GM12865 (cell line): ENCODE results near the gene HSDL2.
"Not testable (repeated sequence)": the region's sequence is repeated elsewhere in the genome, so short reads cannot be mapped to it uniquely, and the experiment has no call there.

Experiments
- DNase-seq: peaks from one replicate; pipeline ENCODE4 v3.0.0; 2010; ENCODE audit warnings: low read depth
- H3K4me3 ChIP-seq: 2 replicates; pipeline ENCODE4 v1.5.1; 2011; ENCODE audit warnings: mild to moderate bottlenecking, low read depth, low read length, control low read depth
- TF ChIP-seq, protein P1 (sequence below): IDR thresholded peaks from 2 replicates; pipeline ENCODE4 v1.5.1; 2011; ENCODE audit warnings: low read length, control low read depth, low read depth, inconsistent platforms; ENCODE audit not compliant: insufficient read depth; ENCODE audit errors: missing control alignments

HSDL2 gene

GRCh38 chr9:112505086-112505485, 125.2 kb downstream of the HSDL2 start:
- DNase-seq = no peak
- H3K4me3 ChIP-seq = no peak overlapping the region
- TF ChIP-seq, protein P1, sequence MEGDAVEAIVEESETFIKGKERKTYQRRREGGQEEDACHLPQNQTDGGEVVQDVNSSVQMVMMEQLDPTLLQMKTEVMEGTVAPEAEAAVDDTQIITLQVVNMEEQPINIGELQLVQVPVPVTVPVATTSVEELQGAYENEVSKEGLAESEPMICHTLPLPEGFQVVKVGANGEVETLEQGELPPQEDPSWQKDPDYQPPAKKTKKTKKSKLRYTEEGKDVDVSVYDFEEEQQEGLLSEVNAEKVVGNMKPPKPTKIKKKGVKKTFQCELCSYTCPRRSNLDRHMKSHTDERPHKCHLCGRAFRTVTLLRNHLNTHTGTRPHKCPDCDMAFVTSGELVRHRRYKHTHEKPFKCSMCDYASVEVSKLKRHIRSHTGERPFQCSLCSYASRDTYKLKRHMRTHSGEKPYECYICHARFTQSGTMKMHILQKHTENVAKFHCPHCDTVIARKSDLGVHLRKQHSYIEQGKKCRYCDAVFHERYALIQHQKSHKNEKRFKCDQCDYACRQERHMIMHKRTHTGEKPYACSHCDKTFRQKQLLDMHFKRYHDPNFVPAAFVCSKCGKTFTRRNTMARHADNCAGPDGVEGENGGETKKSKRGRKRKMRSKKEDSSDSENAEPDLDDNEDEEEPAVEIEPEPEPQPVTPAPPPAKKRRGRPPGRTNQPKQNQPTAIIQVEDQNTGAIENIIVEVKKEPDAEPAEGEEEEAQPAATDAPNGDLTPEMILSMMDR = no peak

- no peak overlapping the region for H3K4me3 ChIP-seq
- TF ChIP-seq, protein P1 = no peak
- no peak for DNase-seq
Measured at GRCh38 chr9:112505607-112506006, 125.7 kb downstream of the HSDL2 start.

- DNase-seq = no peak
- no peak overlapping the region for H3K4me3 ChIP-seq
- TF ChIP-seq, protein P1 = no peak
Measured at GRCh38 chr9:112506571-112506970, 126.7 kb downstream of the HSDL2 start.

GRCh38 chr9:112507001-112507680, 127.2 kb downstream of the HSDL2 start:
- TF ChIP-seq, protein P1 = no peak
- no peak for DNase-seq
- H3K4me3 ChIP-seq = no peak overlapping the region

DNA sequence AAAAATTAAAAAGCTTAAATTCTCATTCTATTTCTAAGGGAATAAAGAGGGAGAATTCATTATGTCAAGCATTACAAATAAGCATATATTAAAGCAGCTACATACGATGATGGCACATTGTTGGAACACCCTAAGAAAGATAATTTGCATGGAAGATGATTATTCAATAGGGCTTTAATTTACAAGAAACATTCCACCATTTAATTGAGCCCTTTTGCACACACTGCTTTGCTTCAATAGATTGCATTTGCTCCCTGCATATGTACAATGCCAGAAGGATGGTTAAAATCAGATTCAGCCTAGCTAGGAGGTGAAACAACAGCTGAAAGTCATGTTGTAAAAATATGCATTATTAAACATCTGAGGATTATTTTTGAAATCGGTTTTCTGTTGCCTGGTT, 128.5 kb downstream of the HSDL2 start:
- H3K4me3 ChIP-seq = no peak overlapping the region
- TF ChIP-seq, protein P1 = no peak
- no peak for DNase-seq

DNA sequence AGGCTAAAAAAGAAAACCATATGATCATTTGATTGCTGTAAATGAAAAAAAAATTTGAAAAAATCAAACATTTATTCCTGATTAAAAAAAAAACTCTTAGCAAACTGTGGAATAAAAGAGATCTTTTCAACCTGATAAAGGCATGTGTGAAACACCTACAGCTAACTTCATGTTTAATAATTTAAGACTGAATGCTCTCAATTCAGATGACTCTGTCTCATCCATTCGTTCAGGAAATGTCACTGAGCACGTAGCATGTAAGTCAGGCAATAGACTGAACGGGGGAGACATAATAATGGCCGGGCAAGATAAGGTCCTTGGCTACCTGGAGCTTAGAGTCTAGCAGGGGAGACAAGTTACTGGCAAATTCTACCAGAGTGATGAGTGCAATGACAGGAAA, 132.5 kb downstream of the HSDL2 start:
- not testable (repeated sequence) for DNase-seq, H3K4me3 ChIP-seq

- TF ChIP-seq, protein P1 = no peak
Measured at GRCh38 chr9:112516769-112517168, 136.9 kb downstream of the HSDL2 start.

More at GRCh38 chr9:112516769-112517168, 136.9 kb downstream of the HSDL2 start:
- no peak for DNase-seq
- no peak overlapping the region for H3K4me3 ChIP-seq
